ENCODE data around the gene LRP10.
"Not testable (repeated sequence)": the region's sequence is repeated elsewhere in the genome, so short reads cannot be mapped to it uniquely, and the experiment has no call there.

Gene LRP10

DNA sequence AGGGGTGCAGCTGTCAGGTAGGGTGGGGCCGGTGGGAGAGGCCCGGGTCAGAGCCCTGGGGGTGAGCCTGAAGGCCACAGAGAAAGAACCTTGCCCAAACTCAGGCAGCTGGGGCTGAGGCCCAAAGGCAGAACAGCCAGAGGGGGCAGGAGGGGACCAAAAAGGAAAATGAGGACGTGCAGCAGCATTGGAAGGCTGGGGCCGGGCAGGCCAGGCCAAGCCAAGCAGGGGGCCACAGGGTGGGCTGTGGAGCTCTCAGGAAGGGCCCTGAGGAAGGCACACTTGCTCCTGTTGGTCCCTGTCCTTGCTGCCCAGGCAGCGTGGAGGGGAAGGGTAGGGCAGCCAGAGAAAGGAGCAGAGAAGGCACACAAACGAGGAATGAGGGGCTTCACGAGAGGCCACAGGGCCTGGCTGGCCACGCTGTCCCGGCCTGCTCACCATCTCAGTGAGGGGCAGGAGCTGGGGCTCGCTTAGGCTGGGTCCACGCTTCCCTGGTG is 24.7 kb upstream of the LRP10 start:
- no peak for DNase-seq
- Histone ChIP-seq H3K27me3 (replicated peaks) (no peaks in the 10 kb centered on the region), H3K4me3 (ENCODE audit: low read depth, low read length) (no peak overlapping the region), H3K27ac (peak overlapping the region; percentile 2), H3K36me3 (replicated peaks) (peaks cover 52% of the 10 kb centered on the region)
- in situ Hi-C loops (cut with HindIII; ENCODE audit: low pct_ligation_motif_present, low sequenced_read_pairs) = no loop called here
- TF ChIP-seq, protein P1, sequence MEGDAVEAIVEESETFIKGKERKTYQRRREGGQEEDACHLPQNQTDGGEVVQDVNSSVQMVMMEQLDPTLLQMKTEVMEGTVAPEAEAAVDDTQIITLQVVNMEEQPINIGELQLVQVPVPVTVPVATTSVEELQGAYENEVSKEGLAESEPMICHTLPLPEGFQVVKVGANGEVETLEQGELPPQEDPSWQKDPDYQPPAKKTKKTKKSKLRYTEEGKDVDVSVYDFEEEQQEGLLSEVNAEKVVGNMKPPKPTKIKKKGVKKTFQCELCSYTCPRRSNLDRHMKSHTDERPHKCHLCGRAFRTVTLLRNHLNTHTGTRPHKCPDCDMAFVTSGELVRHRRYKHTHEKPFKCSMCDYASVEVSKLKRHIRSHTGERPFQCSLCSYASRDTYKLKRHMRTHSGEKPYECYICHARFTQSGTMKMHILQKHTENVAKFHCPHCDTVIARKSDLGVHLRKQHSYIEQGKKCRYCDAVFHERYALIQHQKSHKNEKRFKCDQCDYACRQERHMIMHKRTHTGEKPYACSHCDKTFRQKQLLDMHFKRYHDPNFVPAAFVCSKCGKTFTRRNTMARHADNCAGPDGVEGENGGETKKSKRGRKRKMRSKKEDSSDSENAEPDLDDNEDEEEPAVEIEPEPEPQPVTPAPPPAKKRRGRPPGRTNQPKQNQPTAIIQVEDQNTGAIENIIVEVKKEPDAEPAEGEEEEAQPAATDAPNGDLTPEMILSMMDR (IDR thresholded peaks at IDR 0.05; ENCODE audit: low read depth, low read length, missing control alignments) = peak; percentile 23

DNA sequence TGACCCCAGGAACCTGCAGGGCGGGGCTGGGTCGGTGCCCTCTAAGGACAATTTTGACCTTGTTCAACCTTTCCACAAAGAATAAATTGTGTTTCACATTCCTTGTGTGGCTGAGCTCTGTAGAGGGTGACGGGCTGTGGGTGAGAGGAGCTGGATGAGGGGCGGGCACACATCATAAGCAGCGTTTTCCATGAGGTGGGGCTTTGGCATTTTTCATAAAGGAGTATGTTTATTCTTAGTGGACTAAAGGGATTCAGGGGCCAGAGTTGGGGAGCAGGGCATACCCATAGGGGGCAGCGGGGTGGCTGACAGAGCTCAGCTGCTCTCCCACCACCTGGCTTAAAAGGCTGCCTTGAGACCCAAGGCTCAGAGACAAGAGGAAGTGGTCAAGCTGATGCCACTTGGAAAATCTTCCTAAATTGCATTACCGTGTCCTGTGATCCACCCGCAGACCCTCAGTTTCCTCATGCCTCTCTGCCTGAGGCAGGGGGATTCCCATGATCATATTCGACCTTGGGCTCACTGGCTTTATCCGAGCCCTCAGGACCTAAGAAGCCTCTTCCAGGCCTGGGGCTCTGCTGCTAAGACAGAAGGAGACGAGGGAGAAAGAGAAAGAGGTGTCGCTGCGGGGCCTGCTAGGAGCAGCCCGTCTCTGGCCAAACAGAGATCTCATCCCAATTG is 23.7 kb upstream of the LRP10 start:
- TF ChIP-seq, protein P1 (IDR thresholded peaks at IDR 0.05; ENCODE audit: low read depth, low read length, missing control alignments) = peak; percentile 12
- DNase-seq = peak; percentile 38
- peaks cover 43% of the 10 kb centered on the region for H3K36me3 ChIP-seq (replicated peaks)
- H3K27ac ChIP-seq = peak overlapping the region; percentile 78
- peak overlapping the region; percentile 5 for H3K4me3 ChIP-seq (ENCODE audit: low read depth, low read length)
- no peaks in the 10 kb centered on the region for H3K27me3 ChIP-seq (replicated peaks)
- in situ Hi-C loops (cut with HindIII; ENCODE audit: low pct_ligation_motif_present, low sequenced_read_pairs) = no loop called here

DNA sequence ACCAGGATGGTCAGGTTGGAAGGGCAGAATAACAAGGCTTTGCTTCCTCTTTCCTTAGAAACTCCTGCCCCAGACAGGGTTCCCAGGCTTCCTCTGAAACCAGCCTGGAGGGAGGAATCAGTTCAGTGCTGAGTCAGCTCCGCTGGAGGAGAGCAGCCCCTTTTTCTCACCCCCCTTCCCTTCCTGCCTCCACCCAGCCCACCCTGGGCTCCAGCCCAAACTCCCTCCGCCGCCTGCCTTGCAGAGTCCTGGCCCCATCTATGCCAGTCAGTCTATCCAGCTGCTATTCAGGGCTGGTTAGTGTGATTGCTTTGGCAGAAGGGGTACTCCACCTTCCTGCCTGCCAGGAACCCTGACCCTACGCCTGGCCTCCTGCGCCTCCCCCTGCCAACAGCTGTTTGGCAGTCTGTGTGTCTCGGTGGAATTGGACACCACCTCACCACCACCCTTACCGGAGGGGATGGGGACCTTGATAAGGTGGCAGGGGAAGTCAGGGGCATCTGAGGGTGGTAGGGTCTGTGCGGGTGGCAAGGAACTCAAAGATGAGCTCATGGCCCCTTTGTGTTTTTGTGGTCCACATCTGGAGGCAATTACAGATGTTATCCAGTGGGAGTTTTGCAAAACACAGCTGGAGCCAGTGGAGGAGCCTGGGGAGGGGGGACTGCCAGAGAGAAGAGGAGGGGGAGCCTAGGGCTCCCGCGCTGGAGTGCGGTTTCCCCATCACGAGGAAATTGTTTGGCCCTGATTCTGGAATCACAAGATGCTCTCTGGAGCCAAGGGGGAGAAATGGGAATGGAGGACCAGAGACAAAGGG is 23.0 kb upstream of the LRP10 start:
- in situ Hi-C loops (cut with HindIII; ENCODE audit: low pct_ligation_motif_present, low sequenced_read_pairs) = no loop called here
- no peaks in the 10 kb centered on the region for H3K27me3 ChIP-seq (replicated peaks)
- H3K27ac ChIP-seq = peak overlapping the region; percentile 78
- TF ChIP-seq, protein P1 (IDR thresholded peaks at IDR 0.05; ENCODE audit: low read depth, low read length, missing control alignments) = no peak
- DNase-seq = peak; percentile 61
- H3K36me3 ChIP-seq (replicated peaks) = peaks cover 35% of the 10 kb centered on the region
- H3K4me3 ChIP-seq (ENCODE audit: low read depth, low read length) = peak overlapping the region; percentile 1

DNA sequence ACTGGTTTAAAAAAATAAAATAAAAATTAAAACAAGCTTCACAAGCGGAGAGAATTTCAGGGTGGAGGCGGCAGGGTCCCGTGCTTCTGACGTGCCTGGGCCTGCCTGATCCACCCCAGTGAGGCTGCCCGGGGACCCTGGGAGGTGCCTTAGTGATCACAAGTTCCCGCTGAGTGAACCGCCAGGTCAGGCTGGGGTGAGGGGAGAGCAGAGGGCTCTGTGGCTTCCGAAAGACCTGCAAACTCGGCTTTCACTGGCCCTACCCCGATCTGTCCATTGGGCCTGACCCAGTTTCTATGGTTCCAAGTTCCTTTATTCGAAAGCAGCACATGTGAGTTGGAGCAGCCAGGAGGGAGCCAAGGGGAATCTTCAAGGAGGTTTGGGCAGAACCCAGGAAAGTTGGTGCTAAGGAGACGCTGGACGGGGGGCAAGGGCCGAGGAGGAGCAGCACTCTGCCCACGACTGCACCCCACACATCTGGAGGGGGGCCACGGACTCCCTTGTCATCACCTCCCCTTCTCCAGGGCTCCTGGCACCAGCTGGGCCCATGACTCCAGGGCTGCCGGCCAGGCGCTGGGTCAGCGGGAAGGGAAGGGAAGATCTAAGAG is 22.2 kb upstream of the LRP10 start:
- Histone ChIP-seq H3K36me3 (replicated peaks) (peaks cover 29% of the 10 kb centered on the region), H3K27me3 (replicated peaks) (no peaks in the 10 kb centered on the region), H3K27ac (peak overlapping the region; percentile 78), H3K4me3 (ENCODE audit: low read depth, low read length) (no peak overlapping the region)
- peak; percentile 20 for DNase-seq
- in situ Hi-C loops (cut with HindIII; ENCODE audit: low pct_ligation_motif_present, low sequenced_read_pairs) = no loop called here
- TF ChIP-seq, protein P1 (IDR thresholded peaks at IDR 0.05; ENCODE audit: low read depth, low read length, missing control alignments) = no peak

DNA sequence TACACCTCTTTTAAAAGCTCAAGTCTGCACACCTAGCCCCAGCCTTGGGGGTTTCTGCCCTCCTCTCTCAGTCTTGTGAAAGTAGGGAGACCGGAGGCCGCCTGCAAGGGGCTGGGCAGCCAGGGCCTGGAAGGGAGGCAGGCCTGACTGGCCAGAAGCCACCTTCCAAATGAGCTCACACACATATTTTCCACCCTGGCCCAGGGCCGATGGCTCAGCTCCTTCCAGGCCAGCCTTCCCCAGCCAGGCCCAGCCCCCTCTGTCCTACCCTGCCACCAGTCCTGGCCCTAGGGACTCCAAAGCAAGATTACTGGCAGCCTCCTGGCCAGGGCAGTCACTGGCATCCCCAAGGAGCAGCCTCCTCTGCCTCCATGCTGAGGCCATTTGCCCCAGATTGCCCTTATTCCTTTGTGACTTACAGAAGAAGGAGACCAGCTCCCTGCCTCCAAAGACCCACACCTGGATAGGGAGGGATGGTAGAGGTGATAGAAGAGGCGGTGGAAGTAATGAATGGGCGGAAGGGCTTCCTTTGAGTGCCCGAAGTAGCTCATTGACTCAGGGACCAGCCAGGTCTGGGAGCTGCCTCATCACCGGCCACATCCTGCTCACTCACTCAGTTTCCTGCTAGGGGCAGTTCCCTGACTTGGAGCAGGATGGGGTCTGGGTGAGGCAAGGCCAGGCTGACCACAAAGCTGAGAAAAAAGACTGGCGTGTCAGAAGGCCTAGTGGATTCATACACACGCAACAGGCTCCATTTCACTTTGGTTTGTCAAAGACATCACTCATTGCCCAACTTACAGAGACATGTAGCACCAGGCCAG is 20.4 kb upstream of the LRP10 start:
- peak; percentile 94 for DNase-seq
- Histone ChIP-seq H3K36me3 (replicated peaks) (peaks cover 12% of the 10 kb centered on the region), H3K4me3 (ENCODE audit: low read depth, low read length) (peak overlapping the region; percentile 12), H3K27me3 (replicated peaks) (no peaks in the 10 kb centered on the region), H3K27ac (peak overlapping the region; percentile 97)
- TF ChIP-seq, protein P1 (IDR thresholded peaks at IDR 0.05; ENCODE audit: low read depth, low read length, missing control alignments) = no peak
- in situ Hi-C loops (cut with HindIII; ENCODE audit: low pct_ligation_motif_present, low sequenced_read_pairs) = no loop called here

DNA sequence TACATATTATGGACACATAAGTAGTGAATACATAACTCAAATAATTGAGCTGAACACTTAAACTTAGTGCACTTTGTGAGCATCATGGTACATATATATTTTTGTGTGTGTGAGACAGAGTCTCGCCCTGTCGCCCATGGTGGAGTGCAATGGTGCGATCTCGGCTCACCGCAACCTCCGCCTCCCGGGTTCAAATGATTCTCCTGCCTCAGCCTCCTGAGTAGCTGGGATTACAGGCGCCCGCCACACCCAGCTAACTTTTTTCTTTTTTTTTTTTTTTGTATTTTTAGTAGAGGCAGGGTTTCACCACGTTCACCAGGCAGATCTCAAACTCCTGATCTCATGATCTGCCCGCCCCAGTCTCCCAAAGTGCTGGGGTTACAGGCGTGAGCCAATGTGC is 19.4 kb upstream of the LRP10 start:
- H3K4me3 ChIP-seq (ENCODE audit: low read depth, low read length); H3K36me3 ChIP-seq (replicated peaks); H3K27me3 ChIP-seq (replicated peaks); DNase-seq; in situ Hi-C loops (cut with HindIII; ENCODE audit: low pct_ligation_motif_present, low sequenced_read_pairs): not testable (repeated sequence)
- peak overlapping the region; percentile 97 for H3K27ac ChIP-seq
